HEK293 (cell line): Measurements from ENCODE around the gene GAS2L2.
"Not testable (repeated sequence)": the region's sequence is repeated elsewhere in the genome, so short reads cannot be mapped to it uniquely, and the experiment has no call there.

ENCODE experiments used
- CTCF ChIA-PET: fragments of 350-600 bp; formaldehyde crosslinking; extraction: SDS; loops from one replicate; lab custom pipeline; 2021; ENCODE audit warnings: antibody characterized with exemption; lab: Yijun Ruan, JAX
- POLR2A ChIA-PET: fragments of 300-600 bp; formaldehyde crosslinking; extraction: SDS; loops from one replicate; lab custom pipeline; 2020; ENCODE audit warnings: antibody characterized with exemption, inconsistent platforms; lab: Yijun Ruan, JAX
- H3K27ac ChIP-seq: fragments of 200-500 bp; sonication (Bioruptor generic); 2 replicates; pipeline ENCODE4 v1.5.1; 2014; ENCODE audit warnings: low read depth, low read length, control low read depth, inconsistent platforms; ENCODE audit errors: extremely low read depth
- H3K36me3 ChIP-seq, 2 experiments: fragments of 200-500 bp in 1 of 2; sonication (Bioruptor generic) in 1 of 2; 1 replicate in 1 of 2; 2 replicates in 1 of 2; pipeline ENCODE4 v1.5.1; 2014 to 2017; ENCODE audit warnings: inconsistent platforms in 2 of 2, low read length in 2 of 2; ENCODE audit not compliant: control insufficient read depth in 2 of 2, insufficient read depth in 1 of 2
- H3K4me1 ChIP-seq: fragments of 200-500 bp; sonication (Bioruptor generic); 2 replicates; pipeline ENCODE4 v1.5.1; 2014; ENCODE audit warnings: mild to moderate bottlenecking, low read length, inconsistent platforms; ENCODE audit not compliant: control insufficient read depth, insufficient read depth
- H3K4me3 ChIP-seq: 2 replicates; pipeline ENCODE4 v1.5.1; 2011; ENCODE audit warnings: low read depth, mild to moderate bottlenecking, control low read depth, low read length, moderate library complexity
- H3K9me3 ChIP-seq: fragments of 200-500 bp; sonication (Bioruptor generic); 2 replicates; pipeline ENCODE4 v1.5.1; 2014; ENCODE audit warnings: low read depth, low read length, inconsistent platforms; ENCODE audit not compliant: control insufficient read depth, insufficient read depth
- EGR2 ChIP-seq: fragments of 450-650 bp; formaldehyde crosslinking; IDR thresholded peaks from 2 replicates; pipeline ENCODE4 v1.5.1; 2016; ENCODE audit warnings: low read depth, missing biosample characterization, missing genetic modification characterization
- GLI2 ChIP-seq: fragments of 450-650 bp; formaldehyde crosslinking; IDR thresholded peaks from 2 replicates; pipeline ENCODE4; 2017; ENCODE audit warnings: missing biosample characterization, missing genetic modification characterization, low read depth, borderline replicate concordance
- KLF16 ChIP-seq: fragments of 450-650 bp; formaldehyde crosslinking; IDR thresholded peaks from 2 replicates; pipeline ENCODE4 v1.5.1; 2017; ENCODE audit warnings: missing biosample characterization, missing genetic modification characterization
- KLF9 ChIP-seq: fragments of 450-650 bp; formaldehyde crosslinking; IDR thresholded peaks from 2 replicates; pipeline ENCODE4 v1.5.1; 2016; ENCODE audit warnings: missing biosample characterization, missing genetic modification characterization, low read depth
- SALL2 ChIP-seq: fragments of 450-650 bp; formaldehyde crosslinking; IDR thresholded peaks from 2 replicates; pipeline ENCODE4 v1.5.0; 2017; ENCODE audit warnings: missing biosample characterization, mild to moderate bottlenecking, missing genetic modification characterization, borderline replicate concordance
- SP2 ChIP-seq: fragments of 450-650 bp; formaldehyde crosslinking; IDR thresholded peaks from 2 replicates; pipeline ENCODE4 v1.5.1; 2016; ENCODE audit warnings: missing biosample characterization, missing genetic modification characterization
- ZFP69B ChIP-seq: fragments of 450-650 bp; formaldehyde crosslinking; IDR thresholded peaks from 2 replicates; pipeline ENCODE4 v1.5.1; 2016; ENCODE audit warnings: missing biosample characterization, missing genetic modification characterization
- ZNF146 ChIP-seq: fragments of 450-650 bp; formaldehyde crosslinking; IDR thresholded peaks from 2 replicates; pipeline ENCODE4 v1.5.1; 2016; ENCODE audit warnings: missing biosample characterization, missing genetic modification characterization
- ZNF202 ChIP-seq: fragments of 450-650 bp; formaldehyde crosslinking; IDR thresholded peaks from 2 replicates; pipeline ENCODE4 v1.5.1; 2016; ENCODE audit warnings: missing biosample characterization, missing genetic modification characterization, borderline replicate concordance
- ZNF335 ChIP-seq: fragments of 450-650 bp; formaldehyde crosslinking; conservative IDR thresholded peaks from 2 replicates; pipeline ENCODE4 v1.5.1; 2016; ENCODE audit warnings: missing biosample characterization, missing genetic modification characterization
- ZNF37A ChIP-seq: fragments of 450-650 bp; IDR thresholded peaks from 2 replicates; pipeline ENCODE4 v1.5.1; 2018; ENCODE audit warnings: missing biosample characterization, missing genetic modification characterization
- ZNF404 ChIP-seq: fragments of 450-650 bp; formaldehyde crosslinking; IDR thresholded peaks from 2 replicates; pipeline ENCODE4 v1.5.1; 2017; ENCODE audit warnings: missing biosample characterization, missing genetic modification characterization
- ZNF416 ChIP-seq: fragments of 450-650 bp; formaldehyde crosslinking; IDR thresholded peaks from 2 replicates; pipeline ENCODE4 v1.5.1; 2016; ENCODE audit warnings: missing biosample characterization, missing genetic modification characterization
- ZNF433 ChIP-seq: fragments of 450-650 bp; formaldehyde crosslinking; IDR thresholded peaks from 2 replicates; pipeline ENCODE4 v1.5.1; 2016; ENCODE audit warnings: missing biosample characterization, missing genetic modification characterization, low read depth
- ZNF623 ChIP-seq: fragments of 450-650 bp; formaldehyde crosslinking; IDR thresholded peaks from 2 replicates; pipeline ENCODE4 v1.5.1; 2016; ENCODE audit warnings: missing biosample characterization, missing genetic modification characterization
- ZNF654 ChIP-seq: fragments of 450-650 bp; formaldehyde crosslinking; IDR thresholded peaks from 2 replicates; pipeline ENCODE4 v1.5.1; 2016; ENCODE audit warnings: low read depth, missing biosample characterization, missing genetic modification characterization
- ZNF701 ChIP-seq: fragments of 450-650 bp; formaldehyde crosslinking; IDR thresholded peaks from 2 replicates; pipeline ENCODE4 v1.5.1; 2016; ENCODE audit warnings: missing biosample characterization, missing genetic modification characterization
- ZNF768 ChIP-seq: fragments of 450-650 bp; formaldehyde crosslinking; IDR thresholded peaks from 2 replicates; pipeline ENCODE4 v1.5.1; 2018; ENCODE audit warnings: missing biosample characterization, mild to moderate bottlenecking, missing genetic modification characterization
- TF ChIP-seq, protein P1 (sequence below): fragments of 450-650 bp; formaldehyde crosslinking; IDR thresholded peaks from 2 replicates; pipeline ENCODE4 v1.5.1; 2017; ENCODE audit warnings: missing biosample characterization, missing genetic modification characterization
- TF ChIP-seq, protein P2 (sequence below): fragments of 450-650 bp; formaldehyde crosslinking; IDR thresholded peaks from 2 replicates; pipeline ENCODE4 v1.5.1; 2016; ENCODE audit warnings: missing biosample characterization, missing genetic modification characterization
- TF ChIP-seq, protein P3 (sequence below): fragments of 450-650 bp; formaldehyde crosslinking; IDR thresholded peaks from 2 replicates; pipeline ENCODE4 v1.5.1; 2016; ENCODE audit warnings: missing biosample characterization, missing genetic modification characterization
- TF ChIP-seq, protein P4 (sequence below): fragments of 450-650 bp; formaldehyde crosslinking; IDR thresholded peaks from 2 replicates; pipeline ENCODE4 v1.5.1; 2016; ENCODE audit warnings: missing biosample characterization, missing genetic modification characterization
- TF ChIP-seq, protein P5 (sequence below): fragments of 450-650 bp; formaldehyde crosslinking; IDR thresholded peaks from 2 replicates; pipeline ENCODE4 v1.5.1; 2016; ENCODE audit warnings: missing biosample characterization, missing genetic modification characterization

Gene GAS2L2

DNA sequence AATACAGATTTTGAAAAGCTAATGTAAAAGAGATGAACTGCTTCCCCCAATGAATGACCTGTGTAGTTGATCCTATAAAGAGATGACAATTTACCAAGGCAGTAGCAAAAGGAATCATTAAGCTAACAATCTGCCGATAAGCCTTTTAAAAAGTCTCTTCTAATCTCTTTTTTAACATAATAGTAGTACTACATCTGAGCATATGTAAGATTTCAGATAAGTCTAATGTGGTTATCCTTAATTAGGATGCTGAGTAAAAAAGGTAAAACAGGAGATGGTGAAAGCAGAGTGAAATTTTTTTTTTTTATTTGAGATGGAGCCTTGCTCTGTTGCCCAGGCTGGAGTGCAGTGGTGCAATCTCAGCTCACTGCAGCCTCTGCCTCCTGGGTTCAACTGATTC is 47.8 kb downstream of the GAS2L2 start:
- Histone ChIP-seq H3K9me3 (no peaks in the 10 kb centered on the region), H3K36me3 (peaks cover 8 to 20% of the 10 kb centered on the region in 2 experiments; a peak in 2 of 3 replicates), H3K27ac (no peak overlapping the region), H3K4me1 (peaks cover 2% of the 10 kb centered on the region; the same call in 1 of the 2 replicates), H3K4me3 (no peak overlapping the region)
- ChIA-PET CTCF (interaction anchor here (0.7 to 1.6 kb wide), 4 partner anchors 8 to 59 kb away, joined by 3 to 4 read pairs (median 4); no protein-coding TSS in a partner anchor), POLR2A (no interaction called here)
- TF ChIP-seq ZNF404 (tag by site-specific recombination): no peak
- TF ChIP-seq ZNF416 (tag by site-specific recombination): no peak
- TF ChIP-seq ZNF701: no peak
- TF ChIP-seq ZNF654 (tag by site-specific recombination): no peak
- TF ChIP-seq KLF16: no peak
- TF ChIP-seq KLF9 (tag by site-specific recombination): no peak
- no peak for TF ChIP-seq ZNF768 (tag by site-specific recombination)
- TF ChIP-seq, protein P1, sequence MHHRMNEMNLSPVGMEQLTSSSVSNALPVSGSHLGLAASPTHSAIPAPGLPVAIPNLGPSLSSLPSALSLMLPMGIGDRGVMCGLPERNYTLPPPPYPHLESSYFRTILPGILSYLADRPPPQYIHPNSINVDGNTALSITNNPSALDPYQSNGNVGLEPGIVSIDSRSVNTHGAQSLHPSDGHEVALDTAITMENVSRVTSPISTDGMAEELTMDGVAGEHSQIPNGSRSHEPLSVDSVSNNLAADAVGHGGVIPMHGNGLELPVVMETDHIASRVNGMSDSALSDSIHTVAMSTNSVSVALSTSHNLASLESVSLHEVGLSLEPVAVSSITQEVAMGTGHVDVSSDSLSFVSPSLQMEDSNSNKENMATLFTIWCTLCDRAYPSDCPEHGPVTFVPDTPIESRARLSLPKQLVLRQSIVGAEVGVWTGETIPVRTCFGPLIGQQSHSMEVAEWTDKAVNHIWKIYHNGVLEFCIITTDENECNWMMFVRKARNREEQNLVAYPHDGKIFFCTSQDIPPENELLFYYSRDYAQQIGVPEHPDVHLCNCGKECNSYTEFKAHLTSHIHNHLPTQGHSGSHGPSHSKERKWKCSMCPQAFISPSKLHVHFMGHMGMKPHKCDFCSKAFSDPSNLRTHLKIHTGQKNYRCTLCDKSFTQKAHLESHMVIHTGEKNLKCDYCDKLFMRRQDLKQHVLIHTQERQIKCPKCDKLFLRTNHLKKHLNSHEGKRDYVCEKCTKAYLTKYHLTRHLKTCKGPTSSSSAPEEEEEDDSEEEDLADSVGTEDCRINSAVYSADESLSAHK (tag by site-specific recombination): no peak
- TF ChIP-seq GLI2 (tag by site-specific recombination): no peak
- TF ChIP-seq ZNF335 (tag by site-specific recombination): no peak
- TF ChIP-seq SALL2: no peak
- no peak for TF ChIP-seq EGR2
- no peak for TF ChIP-seq ZNF433 (tag by site-specific recombination)
- TF ChIP-seq, protein P2, sequence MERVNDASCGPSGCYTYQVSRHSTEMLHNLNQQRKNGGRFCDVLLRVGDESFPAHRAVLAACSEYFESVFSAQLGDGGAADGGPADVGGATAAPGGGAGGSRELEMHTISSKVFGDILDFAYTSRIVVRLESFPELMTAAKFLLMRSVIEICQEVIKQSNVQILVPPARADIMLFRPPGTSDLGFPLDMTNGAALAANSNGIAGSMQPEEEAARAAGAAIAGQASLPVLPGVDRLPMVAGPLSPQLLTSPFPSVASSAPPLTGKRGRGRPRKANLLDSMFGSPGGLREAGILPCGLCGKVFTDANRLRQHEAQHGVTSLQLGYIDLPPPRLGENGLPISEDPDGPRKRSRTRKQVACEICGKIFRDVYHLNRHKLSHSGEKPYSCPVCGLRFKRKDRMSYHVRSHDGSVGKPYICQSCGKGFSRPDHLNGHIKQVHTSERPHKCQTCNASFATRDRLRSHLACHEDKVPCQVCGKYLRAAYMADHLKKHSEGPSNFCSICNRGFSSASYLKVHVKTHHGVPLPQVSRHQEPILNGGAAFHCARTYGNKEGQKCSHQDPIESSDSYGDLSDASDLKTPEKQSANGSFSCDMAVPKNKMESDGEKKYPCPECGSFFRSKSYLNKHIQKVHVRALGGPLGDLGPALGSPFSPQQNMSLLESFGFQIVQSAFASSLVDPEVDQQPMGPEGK: no peak
- TF ChIP-seq ZFP69B (tag by site-specific recombination): no peak
- TF ChIP-seq SP2 (tag by site-specific recombination): no peak
- no peak for TF ChIP-seq ZNF623 (tag by site-specific recombination)
- TF ChIP-seq, protein P3, sequence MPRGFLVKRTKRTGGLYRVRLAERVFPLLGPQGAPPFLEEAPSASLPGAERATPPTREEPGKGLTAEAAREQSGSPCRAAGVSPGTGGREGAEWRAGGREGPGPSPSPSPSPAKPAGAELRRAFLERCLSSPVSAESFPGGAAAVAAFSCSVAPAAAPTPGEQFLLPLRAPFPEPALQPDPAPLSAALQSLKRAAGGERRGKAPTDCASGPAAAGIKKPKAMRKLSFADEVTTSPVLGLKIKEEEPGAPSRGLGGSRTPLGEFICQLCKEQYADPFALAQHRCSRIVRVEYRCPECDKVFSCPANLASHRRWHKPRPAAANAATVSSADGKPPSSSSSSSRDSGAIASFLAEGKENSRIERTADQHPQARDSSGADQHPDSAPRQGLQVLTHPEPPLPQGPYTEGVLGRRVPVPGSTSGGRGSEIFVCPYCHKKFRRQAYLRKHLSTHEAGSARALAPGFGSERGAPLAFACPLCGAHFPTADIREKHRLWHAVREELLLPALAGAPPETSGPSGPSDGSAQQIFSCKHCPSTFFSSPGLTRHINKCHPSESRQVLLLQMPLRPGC (tag by site-specific recombination): no peak
- no peak for TF ChIP-seq ZNF37A (tag by site-specific recombination)
- no peak for TF ChIP-seq ZNF202

DNA sequence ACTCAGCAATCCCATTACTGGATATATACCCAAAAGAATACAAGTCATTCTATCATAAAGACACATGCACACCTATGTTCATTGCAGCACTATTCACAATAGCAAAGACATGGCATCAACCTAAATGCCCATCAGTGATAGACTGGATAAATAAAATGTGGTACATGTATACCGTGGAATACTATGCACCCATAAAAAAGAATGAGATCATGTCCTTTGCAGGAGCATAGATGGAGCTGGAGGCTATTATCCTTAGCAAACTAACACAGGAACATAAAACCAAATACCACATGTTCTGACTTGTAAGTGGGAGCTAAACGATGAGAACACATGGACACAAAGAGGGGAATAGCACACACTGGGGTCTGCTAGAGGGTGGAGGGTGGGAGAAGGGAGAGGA is 49.7 kb downstream of the GAS2L2 start:
- H3K36me3 ChIP-seq, H3K4me3 ChIP-seq, H3K4me1 ChIP-seq, H3K9me3 ChIP-seq, H3K27ac ChIP-seq: not testable (repeated sequence)
- ChIA-PET POLR2A (interaction anchor here (1.3 kb wide), 1 partner anchor 29 kb away, joined by 3 read pairs; the partner anchor contains the start of gene RASL10B), CTCF (interaction anchor here (0.7 kb wide), 1 partner anchor 114 kb away, joined by 3 read pairs; no protein-coding TSS in a partner anchor)
- TF ChIP-seq, protein P4, sequence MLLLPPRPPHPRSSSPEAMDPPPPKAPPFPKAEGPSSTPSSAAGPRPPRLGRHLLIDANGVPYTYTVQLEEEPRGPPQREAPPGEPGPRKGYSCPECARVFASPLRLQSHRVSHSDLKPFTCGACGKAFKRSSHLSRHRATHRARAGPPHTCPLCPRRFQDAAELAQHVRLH: peak; percentile 87
- TF ChIP-seq, protein P5, sequence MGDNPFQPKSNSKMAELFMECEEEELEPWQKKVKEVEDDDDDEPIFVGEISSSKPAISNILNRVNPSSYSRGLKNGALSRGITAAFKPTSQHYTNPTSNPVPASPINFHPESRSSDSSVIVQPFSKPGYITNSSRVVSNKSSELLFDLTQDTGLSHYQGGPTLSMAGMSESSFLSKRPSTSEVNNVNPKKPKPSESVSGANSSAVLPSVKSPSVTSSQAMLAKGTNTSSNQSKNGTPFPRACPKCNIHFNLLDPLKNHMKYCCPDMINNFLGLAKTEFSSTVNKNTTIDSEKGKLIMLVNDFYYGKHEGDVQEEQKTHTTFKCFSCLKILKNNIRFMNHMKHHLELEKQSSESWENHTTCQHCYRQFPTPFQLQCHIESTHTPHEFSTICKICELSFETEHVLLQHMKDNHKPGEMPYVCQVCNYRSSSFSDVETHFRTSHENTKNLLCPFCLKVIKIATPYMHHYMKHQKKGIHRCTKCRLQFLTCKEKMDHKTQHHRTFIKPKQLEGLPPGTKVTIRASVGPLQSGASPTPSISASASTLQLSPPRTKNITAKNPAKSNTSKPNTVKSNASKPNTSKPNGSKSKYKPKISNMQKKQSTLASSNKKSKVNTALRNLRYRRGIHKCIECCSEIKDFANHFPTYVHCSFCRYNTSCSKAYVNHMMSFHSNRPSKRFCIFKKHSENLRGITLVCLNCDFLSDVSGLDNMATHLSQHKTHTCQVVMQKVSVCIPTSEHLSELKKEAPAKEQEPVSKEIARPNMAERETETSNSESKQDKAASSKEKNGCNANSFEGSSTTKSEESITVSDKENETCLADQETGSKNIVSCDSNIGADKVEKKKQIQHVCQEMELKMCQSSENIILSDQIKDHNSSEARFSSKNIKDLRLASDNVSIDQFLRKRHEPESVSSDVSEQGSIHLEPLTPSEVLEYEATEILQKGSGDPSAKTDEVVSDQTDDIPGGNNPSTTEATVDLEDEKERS (tag by site-specific recombination): peak; percentile 60; the same call in 1 of the 2 replicates
- peak; percentile 99 for TF ChIP-seq ZNF146
